Left ventricle myocardium inferior (tissue), 1 donor: ENCODE data around the gene BCAP29. TPM values are rescaled to one million over a fixed set of nuclear protein-coding genes. Genes with fewer than 3 reads are reported as not detected.

ENCODE experiments used
- DNase-seq: peaks from one replicate; pipeline ENCODE4 v3.0.0-alpha.2; 2020
- H3K27ac ChIP-seq: fragments of 200-600 bp; replicated peaks from 2 replicates; pipeline ENCODE4 v1.8.0; 2021
- H3K27me3 ChIP-seq: fragments of 200-600 bp; 2 replicates; pipeline ENCODE4 v1.8.0; 2021; ENCODE audit warnings: low read depth
- H3K36me3 ChIP-seq: fragments of 200-600 bp; 2 replicates; pipeline ENCODE4 v1.8.0; 2021
- H3K4me1 ChIP-seq: fragments of 200-600 bp; 2 replicates; pipeline ENCODE4 v1.8.0; 2021
- H3K4me3 ChIP-seq: fragments of 200-600 bp; 2 replicates; pipeline ENCODE4 v1.8.0; 2021; ENCODE audit warnings: mild to moderate bottlenecking, moderate library complexity
- H3K9me3 ChIP-seq: fragments of 200-600 bp; replicated peaks from 2 replicates; pipeline ENCODE4 v1.8.0; 2021
- CTCF ChIP-seq: fragments of 200-600 bp; IDR thresholded peaks from 2 replicates; pipeline ENCODE4 v1.8.0; 2021; ENCODE audit warnings: antibody characterized with exemption, mild to moderate bottlenecking, borderline replicate concordance
- intact Hi-C: fragments of 100-400 bp; cut with micrococcal nuclease; formaldehyde crosslinking; loops from one replicate; pipeline ENCODE4 v1.11.0; 2022
- total RNA-seq: library from RNA; stranded (reverse); fragmentation: NEBNext Ultra II Directional; extraction: Animal tissue kit (Norgen Biotek cat#: 25700); gene quantifications from one replicate; pipeline ENCODE4 v1.2.1, GENCODE V29; 2021
- donor health status: DM: no; HTN: yes; CAD: no; lungs with severe emphysema.

The BCAP29 gene
- total RNA-seq, 1 donor from 2014 or later = 91.0 TPM

DNA sequence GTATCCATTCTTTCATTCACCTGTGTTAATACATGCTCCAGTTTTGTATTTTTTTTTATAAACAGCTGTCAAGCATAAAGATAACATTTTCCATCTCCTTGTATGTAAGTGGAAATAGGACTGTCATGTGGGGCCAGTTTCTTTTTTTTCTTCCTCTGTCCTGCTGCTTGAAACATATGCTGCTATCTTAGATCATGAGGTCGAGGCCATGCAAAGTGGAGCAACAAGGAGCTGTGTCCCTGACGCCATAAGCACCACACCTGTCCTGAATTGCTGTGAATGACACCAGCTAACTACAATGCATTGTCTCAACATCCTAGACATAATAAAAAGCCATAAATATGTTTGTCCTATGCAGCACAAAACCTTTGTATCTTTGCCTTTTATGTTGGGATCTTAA lies 42.8 kb downstream of the BCAP29 start:
- H3K4me3 ChIP-seq = no peak overlapping the region
- H3K27ac ChIP-seq = peak overlapping the region; percentile 17
- H3K4me1 ChIP-seq = peaks cover 15% of the 10 kb centered on the region
- intact Hi-C loops = no loop called here
- TF ChIP-seq CTCF = no peak
- peaks cover 4% of the 10 kb centered on the region for H3K9me3 ChIP-seq
- H3K36me3 ChIP-seq = peaks cover 33% of the 10 kb centered on the region
- DNase-seq = no peak
- H3K27me3 ChIP-seq = no peaks in the 10 kb centered on the region

DNA sequence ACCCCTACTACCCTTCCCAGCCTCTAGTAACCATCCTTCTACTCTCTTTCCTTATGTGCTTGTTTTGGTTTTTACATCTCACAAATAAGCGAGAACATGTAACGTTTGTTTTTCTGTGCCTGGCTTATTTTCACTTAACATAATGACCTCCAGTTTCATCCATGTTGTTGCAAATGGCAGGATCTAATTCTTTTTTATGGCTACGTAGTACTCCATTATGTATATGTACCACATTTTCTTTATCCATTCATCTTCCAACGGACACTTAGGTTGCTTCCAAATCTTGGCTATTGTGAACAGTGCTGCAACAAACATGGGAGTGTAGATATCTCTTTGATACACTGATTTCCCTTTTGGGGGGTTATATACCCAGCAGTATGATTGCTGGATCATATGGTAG lies 47.0 kb downstream of the BCAP29 start:
- no peak for TF ChIP-seq CTCF
- DNase-seq = no peak
- Histone ChIP-seq H3K27ac (no peak overlapping the region), H3K4me3 (no peak overlapping the region), H3K4me1 (peaks cover 14% of the 10 kb centered on the region), H3K36me3 (peaks cover 27% of the 10 kb centered on the region), H3K9me3 (peaks cover 4% of the 10 kb centered on the region), H3K27me3 (no peaks in the 10 kb centered on the region)
- intact Hi-C loops = no loop called here

GRCh38 chr7:107628461-107629064 lies 48.5 kb downstream of the BCAP29 start:
- Histone ChIP-seq H3K4me3 (no peak overlapping the region), H3K36me3 (peaks cover 16% of the 10 kb centered on the region), H3K27me3 (no peaks in the 10 kb centered on the region), H3K4me1 (no peaks in the 10 kb centered on the region), H3K27ac (no peak overlapping the region), H3K9me3 (peaks cover 4% of the 10 kb centered on the region)
- intact Hi-C loops = no loop called here
- TF ChIP-seq CTCF = no peak
- DNase-seq = no peak

DNA sequence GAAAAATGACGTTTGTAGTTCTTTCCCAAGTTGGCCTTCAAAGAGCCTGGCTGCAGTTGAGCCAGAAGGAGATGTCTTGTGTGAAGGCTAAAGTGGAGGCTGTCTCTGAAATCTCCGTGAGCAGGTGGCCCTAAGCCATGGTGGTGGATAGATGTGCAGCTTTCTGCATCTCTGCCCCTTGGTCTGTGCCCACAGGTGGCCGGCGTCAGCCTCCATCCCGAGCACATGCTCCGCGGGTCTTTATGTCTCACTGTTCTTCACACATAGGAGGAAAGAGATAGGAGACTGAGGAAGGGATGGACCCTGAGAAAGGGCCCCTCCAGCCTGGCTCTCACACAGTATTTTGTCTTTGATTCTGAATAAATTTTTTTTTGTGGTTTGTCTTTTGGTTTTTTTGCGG lies 50.3 kb downstream of the BCAP29 start:
- DNase-seq = no peak
- H3K9me3 ChIP-seq = peaks cover 4% of the 10 kb centered on the region

DNA sequence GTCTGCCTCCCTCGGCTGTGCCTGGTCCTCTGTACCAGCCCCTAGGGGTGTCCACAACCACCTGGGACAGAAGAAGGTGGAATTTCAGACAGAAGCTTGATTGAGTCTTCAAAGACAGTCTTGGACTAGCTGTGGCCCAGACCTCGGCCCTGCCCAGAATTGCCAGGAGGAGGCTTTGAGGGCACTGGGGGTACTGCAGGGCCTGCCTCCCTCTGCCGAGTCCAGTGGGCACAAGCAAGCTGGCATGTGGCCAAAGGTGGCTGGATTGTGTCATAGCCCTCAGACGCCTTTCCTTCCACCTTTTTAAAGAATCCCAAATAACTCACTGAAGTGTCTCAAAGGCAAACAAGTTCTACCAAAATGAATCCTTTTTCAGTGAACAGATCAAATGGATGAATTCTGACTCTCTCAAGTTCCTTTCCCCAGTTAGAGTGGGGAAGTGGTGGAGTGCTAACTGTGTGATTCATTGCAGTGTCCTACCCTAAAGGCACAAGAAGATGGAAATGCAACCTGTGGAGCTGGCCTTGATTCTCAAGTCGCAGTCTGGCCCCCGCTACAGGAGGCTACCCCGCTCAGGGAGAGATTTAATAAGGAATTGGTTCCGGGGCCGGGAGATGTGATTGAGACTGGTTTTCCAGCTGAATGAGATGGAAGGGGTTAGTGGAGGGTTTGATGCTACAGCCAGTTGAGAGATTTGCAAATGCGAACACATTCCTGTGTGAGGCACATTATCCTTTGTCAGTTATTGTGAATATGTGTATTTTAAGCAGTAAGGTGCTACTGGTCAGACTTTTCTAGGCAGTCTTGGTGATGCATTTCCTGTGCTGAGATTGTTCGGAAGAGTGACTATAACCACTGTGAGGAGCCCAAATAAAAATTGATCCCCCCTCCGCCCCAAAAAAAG lies 51.8 kb downstream of the BCAP29 start:
- Histone ChIP-seq H3K36me3 (peaks cover 14% of the 10 kb centered on the region), H3K9me3 (peaks cover 4% of the 10 kb centered on the region), H3K4me3 (no peak overlapping the region), H3K4me1 (no peaks in the 10 kb centered on the region), H3K27me3 (no peaks in the 10 kb centered on the region), H3K27ac (no peak overlapping the region)
- TF ChIP-seq CTCF = no peak
- DNase-seq = no peak
- intact Hi-C loops = no loop called here

More for the DNA sequence above, 50.3 kb downstream of the BCAP29 start:
- Histone ChIP-seq H3K4me1 (no peaks in the 10 kb centered on the region), H3K4me3 (no peak overlapping the region), H3K27me3 (no peaks in the 10 kb centered on the region), H3K27ac (no peak overlapping the region), H3K36me3 (peaks cover 14% of the 10 kb centered on the region)
- no peak for TF ChIP-seq CTCF
- intact Hi-C loops = no loop called here
